Neural cell (in vitro differentiated cells): Measurements from ENCODE around the gene PODNL1. TPM values are rescaled to one million over a fixed set of nuclear protein-coding genes. Genes with fewer than 3 reads are reported as not detected.

ENCODE experiments used
- H2AFZ ChIP-seq: fragments of 200-600, 300-800 bp; sonication (generic), shearing (Covaris generic); 2 replicates; pipeline ENCODE4 v1.6.0; 2014; ENCODE audit warnings: low read depth, mild to moderate bottlenecking, antibody characterized with exemption, low read length, moderate library complexity
- H3F3A ChIP-seq: fragments of 200-600 bp; shearing (Covaris generic); 2 replicates; pipeline ENCODE4 v1.6.1; 2016; ENCODE audit warnings: mild to moderate bottlenecking, moderate library complexity, mixed read lengths, antibody characterized with exemption, low read length; ENCODE audit not compliant: insufficient read depth, poor library complexity, severe bottlenecking
- H3K27ac ChIP-seq: fragments of 200-600, 300-800 bp; sonication (generic), shearing (Covaris generic); 2 replicates; pipeline ENCODE4 v1.5.1; 2014; ENCODE audit warnings: mild to moderate bottlenecking, low read length, moderate library complexity
- H3K27me3 ChIP-seq: fragments of 300-800, 200-600 bp; sonication (generic), shearing (Covaris generic); 2 replicates; pipeline ENCODE4 v1.6.0; 2014; ENCODE audit warnings: mild to moderate bottlenecking, low read depth, low read length, moderate library complexity; ENCODE audit not compliant: insufficient read depth
- H3K36me3 ChIP-seq: fragments of 300-800, 200-600 bp; sonication (generic), shearing (Covaris generic); 2 replicates; pipeline ENCODE4 v1.5.1; 2014; ENCODE audit warnings: mild to moderate bottlenecking, antibody characterized with exemption, low read length, moderate library complexity; ENCODE audit not compliant: insufficient read depth
- H3K4me2 ChIP-seq: fragments of 300-800, 200-600 bp; sonication (generic), shearing (Covaris generic); 2 replicates; pipeline ENCODE4 v1.6.0; 2014; ENCODE audit warnings: mild to moderate bottlenecking, low read length
- H3K4me3 ChIP-seq: fragments of 300-800, 200-600 bp; sonication (generic), shearing (Covaris generic); 2 replicates; pipeline ENCODE4 v1.5.1; 2014; ENCODE audit warnings: mild to moderate bottlenecking, low read length, moderate library complexity
- H3K79me2 ChIP-seq: fragments of 200-600 bp; shearing (Covaris generic); replicated peaks from 2 replicates; pipeline ENCODE4 v1.6.0; 2014; ENCODE audit warnings: mild to moderate bottlenecking, low read length, moderate library complexity; ENCODE audit not compliant: insufficient read depth
- H3K9ac ChIP-seq: fragments of 300-800, 200-600 bp; sonication (generic), shearing (Covaris generic); 2 replicates; pipeline ENCODE4 v1.6.1; 2016; ENCODE audit warnings: mild to moderate bottlenecking, low read length, mixed read lengths
- H3K9me2 ChIP-seq: fragments of 200-600 bp; shearing (Covaris generic); 2 replicates; pipeline ENCODE4 v1.6.1; 2016; ENCODE audit warnings: mild to moderate bottlenecking, low read length, mixed read lengths; ENCODE audit not compliant: insufficient read depth
- H3K9me3 ChIP-seq: fragments of 200-600, 300-800 bp; sonication (generic), shearing (Covaris generic); 2 replicates; pipeline ENCODE4 v1.6.1; 2016; ENCODE audit warnings: mild to moderate bottlenecking, mixed run types, low read length, moderate library complexity, mixed read lengths
- H4K20me1 ChIP-seq: fragments of 200-600 bp; shearing (Covaris generic); 2 replicates; pipeline ENCODE4 v1.6.1; 2016; ENCODE audit warnings: mild to moderate bottlenecking, mixed run types; ENCODE audit not compliant: insufficient read depth
- CTCF ChIP-seq: fragments of 450-650 bp; IDR thresholded peaks from 2 replicates; pipeline ENCODE4 v1.5.1; 2014; ENCODE audit warnings: antibody characterized with exemption, mild to moderate bottlenecking, moderate library complexity; ENCODE audit not compliant: poor library complexity, severe bottlenecking
- EP300 ChIP-seq: fragments of 450-650 bp; conservative IDR thresholded peaks from 2 replicates; pipeline ENCODE4 v1.6.1; 2014; ENCODE audit warnings: antibody characterized with exemption, mild to moderate bottlenecking, moderate library complexity; ENCODE audit not compliant: poor library complexity, severe bottlenecking
- EZH2 ChIP-seq: fragments of 200-600, 300-800 bp; shearing (Covaris generic), sonication (generic); IDR thresholded peaks from 2 replicates; pipeline ENCODE4 v1.6.1; 2014; ENCODE audit warnings: antibody characterized with exemption, low read length, borderline replicate concordance, mild to moderate bottlenecking; ENCODE audit not compliant: insufficient read depth, poor library complexity, severe bottlenecking
- MXI1 ChIP-seq: fragments of 450-650 bp; conservative IDR thresholded peaks from 2 replicates; pipeline ENCODE4 v1.6.1; 2014; ENCODE audit warnings: antibody characterized with exemption, mild to moderate bottlenecking; ENCODE audit not compliant: poor library complexity, severe bottlenecking
- POLR2AphosphoS5 ChIP-seq: IDR thresholded peaks from 2 replicates; pipeline ENCODE4 v1.6.1; 2012
- RAD21 ChIP-seq: fragments of 450-650 bp; conservative IDR thresholded peaks from 2 replicates; pipeline ENCODE4 v1.6.1; 2014; ENCODE audit warnings: antibody characterized with exemption, mild to moderate bottlenecking, moderate library complexity
- REST ChIP-seq: IDR thresholded peaks from 2 replicates; pipeline ENCODE4 v1.6.1; 2012; ENCODE audit warnings: borderline replicate concordance
- SMC3 ChIP-seq: fragments of 450-650 bp; conservative IDR thresholded peaks from 2 replicates; pipeline ENCODE4 v1.6.1; 2014; ENCODE audit warnings: antibody characterized with exemption, mild to moderate bottlenecking, moderate library complexity; ENCODE audit not compliant: poor library complexity
- TAF1 ChIP-seq: IDR thresholded peaks from 2 replicates; pipeline ENCODE4 v1.6.1; 2012; ENCODE audit warnings: low read depth
- polyA plus RNA-seq: library from polyadenylated mRNA; depleted of rRNA; stranded (reverse); fragments of >200 nt; gene quantifications from 2 replicates; pipeline ENCODE4 v1.2.3, GENCODE V29; 2014

The PODNL1 gene
- polyA plus RNA-seq, 1 donor from 2014 or later: not detected

- Histone ChIP-seq H4K20me1 (no peaks in the 10 kb centered on the region), H2AFZ (no peak overlapping the region), H3K36me3 (no peaks in the 10 kb centered on the region), H3K9ac (no peak overlapping the region), H3K4me2 (no peak overlapping the region), H3K27me3 (no peaks in the 10 kb centered on the region), H3F3A (no peaks in the 10 kb centered on the region), H3K27ac (no peak overlapping the region), H3K79me2 (no peaks in the 10 kb centered on the region), H3K9me2 (no peaks in the 10 kb centered on the region), H3K4me3 (no peak overlapping the region), H3K9me3 (no peaks in the 10 kb centered on the region)
- TF ChIP-seq RAD21 (no peak), REST (no peak), EZH2 (no peak), CTCF (no peak), EP300 (no peak), TAF1 (no peak), POLR2AphosphoS5 (no peak), SMC3 (no peak), MXI1 (no peak)
Observed at GRCh38 chr19:13929956-13930355, 8.3 kb downstream of the PODNL1 start.

GRCh38 chr19:13929340-13929739 lies 8.9 kb downstream of the PODNL1 start:
- no peak for TF ChIP-seq EZH2
- no peak for TF ChIP-seq TAF1
- TF ChIP-seq POLR2AphosphoS5: no peak
- no peak for TF ChIP-seq RAD21
- no peak for TF ChIP-seq CTCF
- TF ChIP-seq SMC3: no peak
- TF ChIP-seq EP300: no peak
- TF ChIP-seq REST: no peak
- TF ChIP-seq MXI1: no peak
- H3K9me3 ChIP-seq: no peaks in the 10 kb centered on the region
- no peaks in the 10 kb centered on the region for H3F3A ChIP-seq
- H3K27ac ChIP-seq: no peak overlapping the region
- H3K9ac ChIP-seq: no peak overlapping the region
- H3K36me3 ChIP-seq: no peaks in the 10 kb centered on the region
- H3K4me2 ChIP-seq: no peak overlapping the region
- no peak overlapping the region for H3K4me3 ChIP-seq
- H3K27me3 ChIP-seq: no peaks in the 10 kb centered on the region
- H3K79me2 ChIP-seq: no peaks in the 10 kb centered on the region
- no peak overlapping the region for H2AFZ ChIP-seq
- no peaks in the 10 kb centered on the region for H3K9me2 ChIP-seq
- H4K20me1 ChIP-seq: no peaks in the 10 kb centered on the region
